Mammary epithelial cell (primary cell): ENCODE results near the gene GCSAM.

Experiments
- CTCF ChIP-seq, 2 donors: IDR thresholded peaks in 1 of 2; conservative IDR thresholded peaks in 1 of 2; 2 replicates each; pipeline ENCODE4 v1.5.1; 2011 to 2012; ENCODE audit warnings: inconsistent platforms in 2 of 2, low read length in 2 of 2, mild to moderate bottlenecking in 2 of 2, control low read depth in 1 of 2, low read depth in 1 of 2; ENCODE audit not compliant: insufficient read depth in 1 of 2; ENCODE audit errors: extremely low read depth in 1 of 2
- EZH2 ChIP-seq: IDR thresholded peaks from 2 replicates; pipeline ENCODE4 v1.6.1; 2012; ENCODE audit warnings: low read length, inconsistent platforms, borderline replicate concordance

DNA sequence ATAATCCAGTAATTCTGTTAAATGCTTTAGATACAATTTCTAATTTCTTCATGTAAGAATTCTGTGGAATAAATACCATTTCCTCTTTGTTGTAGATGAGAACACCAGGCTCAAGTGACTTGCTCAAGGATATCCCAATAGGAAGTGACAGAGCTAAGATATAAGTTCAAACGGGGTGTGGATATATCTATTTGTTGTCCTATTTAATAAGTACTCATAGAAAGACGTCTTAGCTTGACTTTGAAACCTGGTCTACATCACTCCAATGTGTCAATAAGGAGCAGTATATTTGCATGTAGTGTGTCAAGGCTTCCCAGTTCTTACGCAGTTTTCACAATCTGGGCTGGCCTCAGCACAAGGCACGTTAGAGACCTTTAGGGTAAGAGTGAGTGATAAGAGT, 4.7 kb upstream of the GCSAM start:
- TF ChIP-seq CTCF (conservative IDR thresholded peaks at IDR 0.05 in 1 of 2, IDR thresholded peaks at IDR 0.05 in 1 of 2; ENCODE audit: extremely low read depth in 1 of 2, insufficient read depth in 1 of 2, low read depth in 1 of 2, low read length in 2 of 2) (no peak), EZH2 (no peak)
